Cardiac ventricle fibroblast (primary cell): ENCODE measurements around the gene MFSD2B. TPM values are rescaled to one million over a fixed set of nuclear protein-coding genes. Genes with fewer than 3 reads are reported as not detected.

Source experiments
- total RNA-seq: library from RNA; depleted of rRNA; stranded (reverse); fragments of >200 nt; gene quantifications from 2 replicates; pipeline ENCODE4 v1.2.3, GENCODE V29; 2015

Gene MFSD2B, protein sequence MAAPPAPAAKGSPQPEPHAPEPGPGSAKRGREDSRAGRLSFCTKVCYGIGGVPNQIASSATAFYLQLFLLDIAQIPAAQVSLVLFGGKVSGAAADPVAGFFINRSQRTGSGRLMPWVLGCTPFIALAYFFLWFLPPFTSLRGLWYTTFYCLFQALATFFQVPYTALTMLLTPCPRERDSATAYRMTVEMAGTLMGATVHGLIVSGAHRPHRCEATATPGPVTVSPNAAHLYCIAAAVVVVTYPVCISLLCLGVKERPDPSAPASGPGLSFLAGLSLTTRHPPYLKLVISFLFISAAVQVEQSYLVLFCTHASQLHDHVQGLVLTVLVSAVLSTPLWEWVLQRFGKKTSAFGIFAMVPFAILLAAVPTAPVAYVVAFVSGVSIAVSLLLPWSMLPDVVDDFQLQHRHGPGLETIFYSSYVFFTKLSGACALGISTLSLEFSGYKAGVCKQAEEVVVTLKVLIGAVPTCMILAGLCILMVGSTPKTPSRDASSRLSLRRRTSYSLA
- 0.10 TPM in 1 of 2 replicates, not detected in the other for total RNA-seq

DNA sequence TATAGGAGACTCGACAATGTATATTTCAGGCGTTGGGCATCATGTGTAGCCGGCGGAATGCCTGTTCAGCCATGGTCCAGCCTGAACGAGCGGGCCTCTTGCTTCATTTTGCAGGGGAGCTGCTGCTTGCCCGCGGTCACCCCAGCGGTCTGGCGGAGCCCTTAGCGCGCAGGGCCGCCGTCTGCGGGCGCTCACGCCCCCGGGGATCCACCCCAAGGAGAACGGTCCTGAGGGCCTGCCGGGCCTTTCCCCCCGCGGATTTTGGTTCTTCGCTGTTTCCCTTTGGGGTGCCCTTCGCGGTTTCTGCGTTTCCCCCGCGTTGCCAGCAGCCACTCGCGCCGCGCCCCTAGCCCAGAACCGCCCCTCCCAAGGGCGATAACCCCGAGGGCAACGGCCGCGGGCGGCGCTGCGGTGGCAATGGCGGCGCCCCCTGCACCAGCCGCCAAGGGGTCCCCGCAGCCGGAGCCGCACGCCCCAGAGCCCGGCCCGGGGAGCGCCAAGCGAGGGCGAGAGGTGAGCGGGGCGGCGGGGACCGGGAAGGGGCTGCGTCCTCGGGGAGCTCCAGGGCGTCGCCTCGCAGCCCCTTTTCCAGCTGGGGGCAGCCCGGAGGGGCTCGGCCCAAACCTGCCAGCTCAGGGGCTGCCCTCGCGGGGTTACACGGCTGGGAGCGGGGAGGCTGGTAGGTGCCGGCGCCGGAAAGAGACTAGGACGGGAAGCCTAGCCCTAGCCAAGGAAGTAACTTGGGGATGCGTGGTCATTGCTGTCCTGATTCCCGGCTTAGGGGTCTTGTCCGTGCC is at the start of gene MFSD2B:
MFSD2B (plus strand) TSS at position 406 of the 797 bp plus-strand sequence; CDS start at position 418, 12 bp downstream.

DNA sequence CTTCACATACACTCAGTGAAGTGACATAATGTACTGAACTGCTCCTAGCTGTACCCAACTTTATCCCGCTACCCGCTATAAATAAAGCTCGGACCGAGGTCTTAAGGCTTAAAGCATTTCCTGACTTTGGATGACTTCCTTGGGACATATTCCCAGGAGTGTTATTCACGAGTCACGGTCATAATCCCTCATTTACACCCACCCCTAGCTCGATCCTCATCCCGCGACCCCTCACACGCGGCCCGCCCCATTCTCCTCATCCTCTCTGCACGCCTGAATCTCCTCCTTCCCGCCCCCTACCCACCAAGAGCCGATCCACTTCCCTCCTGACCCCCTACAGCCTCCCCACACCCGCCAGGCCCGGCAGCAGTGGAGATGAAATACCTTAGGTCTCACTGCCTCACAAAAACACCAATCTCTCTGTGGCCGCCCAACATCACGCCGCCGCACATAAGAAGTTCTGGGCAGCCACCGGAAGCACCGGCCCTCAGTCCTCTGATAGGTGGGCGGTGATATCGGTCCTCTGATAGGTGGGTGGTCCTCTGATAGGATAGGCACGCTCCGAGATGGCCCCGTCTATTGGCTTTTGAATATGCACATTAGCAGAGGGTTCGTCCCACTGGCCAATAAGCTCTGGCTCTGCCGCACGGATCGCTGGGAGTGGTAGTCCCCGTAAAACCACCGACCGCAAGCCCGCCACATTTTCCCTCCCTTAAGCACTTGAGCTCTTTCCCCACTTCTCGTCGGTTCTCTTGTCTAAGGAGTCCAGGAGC is 37.2 kb downstream of the MFSD2B start, which contains the start of gene WDCP:
WDCP (minus strand) TSS at position 462 of the 773 bp plus-strand sequence. CDS start 7,897 bp downstream, outside the sequence.

DNA sequence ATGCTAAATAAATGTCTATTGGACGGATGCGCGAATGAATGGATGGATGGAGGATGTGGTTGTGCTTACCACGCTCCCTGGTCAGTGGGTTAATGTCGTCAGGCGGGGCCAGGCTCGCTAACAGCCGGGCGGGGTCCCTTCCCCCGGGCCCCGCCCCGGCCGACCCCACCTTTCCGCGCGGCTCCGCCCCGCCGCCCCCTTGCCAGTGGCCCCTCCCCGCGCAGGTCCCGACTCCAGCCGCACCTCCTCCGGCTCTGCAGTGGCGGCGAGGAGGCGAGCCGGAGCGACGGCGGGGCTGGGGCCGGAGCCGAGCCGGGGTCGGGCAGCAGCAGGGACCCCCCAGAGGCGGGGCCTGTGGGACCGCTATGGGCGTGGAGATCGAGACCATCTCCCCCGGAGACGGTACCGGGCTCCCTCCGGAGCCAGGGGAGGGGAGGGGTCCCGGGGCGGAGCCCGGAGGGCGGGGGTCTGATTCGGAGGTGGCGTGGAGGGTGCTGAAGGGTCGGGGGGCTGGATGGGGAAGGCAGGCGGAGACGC is 39.7 kb downstream of the MFSD2B start, which contains the start of gene FKBP1B:
FKBP1B (plus strand) TSS at position 257 of the 537 bp plus-strand sequence; CDS start at position 366, 109 bp downstream.

Other genes with a start within 250 kb of the MFSD2B start
- 3.2 and 5.4 TPM in 2 replicates for gene ATAD2B, start 83.0 kb upstream of the MFSD2B start, total RNA-seq
- gene UBXN2A, start 69.6 kb upstream of the MFSD2B start, total RNA-seq, result 11.9 and 14.4 TPM in 2 replicates
- gene WDCP, start 37.3 kb downstream of the MFSD2B start, total RNA-seq, result 5.8 and 6.7 TPM in 2 replicates
- gene FKBP1B, start 39.7 kb downstream of the MFSD2B start, total RNA-seq, result 5.6 and 7.2 TPM in 2 replicates
- 137 and 168 TPM in 2 replicates for gene SF3B6, start 66.2 kb downstream of the MFSD2B start, total RNA-seq
- gene TP53I3, start 74.7 kb downstream of the MFSD2B start, total RNA-seq, result 25.2 and 26.0 TPM in 2 replicates
- 0.69 TPM in 1 of 2 replicates, not detected in the other for gene PFN4, start 113.2 kb downstream of the MFSD2B start, total RNA-seq
- 5.0 and 8.9 TPM in 2 replicates for gene FAM228B, start 113.4 kb downstream of the MFSD2B start, total RNA-seq
- 0.12 TPM in 1 of 2 replicates, not detected in the other for gene FAM228A, start 165.0 kb downstream of the MFSD2B start, total RNA-seq